WERI-Rb-1 (cell line): Measurements from ENCODE around the gene HECTD4.

Experiments
- DNase-seq: peaks from one replicate; pipeline ENCODE4 v3.0.0-alpha.2; 2020
- H3K27ac ChIP-seq: fragments of 250-450 bp; sonication (Bioruptor Pico); 2 replicates; pipeline ENCODE4 v1.5.1; 2020; ENCODE audit warnings: mild to moderate bottlenecking, moderate library complexity
- H3K27me3 ChIP-seq: fragments of 250-450 bp; sonication (Bioruptor Pico); 2 replicates; pipeline ENCODE4 v1.5.1; 2021; ENCODE audit warnings: mild to moderate bottlenecking, low read depth, moderate library complexity; ENCODE audit not compliant: insufficient read depth, severe bottlenecking
- H3K36me3 ChIP-seq: fragments of 250-450 bp; sonication (Bioruptor Pico); 2 replicates; pipeline ENCODE4 v1.5.1; 2020; ENCODE audit warnings: mild to moderate bottlenecking, moderate library complexity
- H3K4me3 ChIP-seq: 2 replicates; pipeline ENCODE4 v1.5.1; 2011; ENCODE audit warnings: low read depth, mild to moderate bottlenecking, control low read depth, low read length
- H3K9me3 ChIP-seq: fragments of 250-450 bp; sonication (Bioruptor Pico); 2 replicates; pipeline ENCODE4 v1.5.1; 2021; ENCODE audit warnings: mild to moderate bottlenecking, moderate library complexity; ENCODE audit not compliant: severe bottlenecking
- CTCF ChIP-seq: IDR thresholded peaks from 2 replicates; pipeline ENCODE4 v1.5.1; 2011; ENCODE audit warnings: low read depth, mild to moderate bottlenecking, control low read depth, inconsistent platforms, low read length

The HECTD4 gene

GRCh38 chr12:112285600-112286401, 96.4 kb downstream of the HECTD4 start:
- Histone ChIP-seq H3K36me3 (peaks cover 16% of the 10 kb centered on the region), H3K27ac (no peak overlapping the region), H3K9me3 (no peaks in the 10 kb centered on the region), H3K4me3 (no peak overlapping the region), H3K27me3 (no peaks in the 10 kb centered on the region)
- DNase-seq, result no peak
- TF ChIP-seq CTCF, result no peak

GRCh38 chr12:112283546-112283945, 98.7 kb downstream of the HECTD4 start:
- no peaks in the 10 kb centered on the region for H3K27me3 ChIP-seq
- no peak for TF ChIP-seq CTCF
- H3K36me3 ChIP-seq, result peaks cover 8% of the 10 kb centered on the region
- peak overlapping the region; percentile 30 for H3K27ac ChIP-seq
- no peak overlapping the region for H3K4me3 ChIP-seq
- no peaks in the 10 kb centered on the region for H3K9me3 ChIP-seq
- DNase-seq, result no peak

GRCh38 chr12:112282920-112283319, 99.3 kb downstream of the HECTD4 start:
- no peaks in the 10 kb centered on the region for H3K27me3 ChIP-seq
- peak overlapping the region; percentile 30; the same call in 1 of the 2 replicates for H3K27ac ChIP-seq
- peaks cover 11% of the 10 kb centered on the region for H3K36me3 ChIP-seq
- no peak for TF ChIP-seq CTCF
- no peaks in the 10 kb centered on the region for H3K9me3 ChIP-seq
- no peak overlapping the region for H3K4me3 ChIP-seq
- no peak for DNase-seq

- H3K36me3 ChIP-seq, result peaks cover 23% of the 10 kb centered on the region
These were observed 106.4 kb downstream of the HECTD4 start for GRCh38 chr12:112275836-112276235.

GRCh38 chr12:112275207-112275606, 107.0 kb downstream of the HECTD4 start:
- TF ChIP-seq CTCF, result no peak
- no peak overlapping the region for H3K27ac ChIP-seq
- no peaks in the 10 kb centered on the region for H3K27me3 ChIP-seq
- DNase-seq, result no peak
- no peak overlapping the region for H3K4me3 ChIP-seq
- H3K9me3 ChIP-seq, result no peaks in the 10 kb centered on the region
- H3K36me3 ChIP-seq, result peaks cover 29% of the 10 kb centered on the region

More at GRCh38 chr12:112275836-112276235, 106.4 kb downstream of the HECTD4 start:
- Histone ChIP-seq H3K27me3 (no peaks in the 10 kb centered on the region), H3K9me3 (no peaks in the 10 kb centered on the region), H3K4me3 (no peak overlapping the region), H3K27ac (no peak overlapping the region)
- DNase-seq, result no peak
- no peak for TF ChIP-seq CTCF
